GM18867 (cell line): ENCODE results near the gene MS4A6E.
"Not testable (repeated sequence)": the region's sequence is repeated elsewhere in the genome, so short reads cannot be mapped to it uniquely, and the experiment has no call there.

Source experiments
- ATAC-seq: cut with Tn5 transposase; IDR thresholded peaks from one replicate; pipeline ENCODE4 v1.9.1; 2021; ENCODE audit warnings: mild to moderate bottlenecking, moderate library complexity; ENCODE audit not compliant: unreplicated experiment

The MS4A6E gene, protein sequence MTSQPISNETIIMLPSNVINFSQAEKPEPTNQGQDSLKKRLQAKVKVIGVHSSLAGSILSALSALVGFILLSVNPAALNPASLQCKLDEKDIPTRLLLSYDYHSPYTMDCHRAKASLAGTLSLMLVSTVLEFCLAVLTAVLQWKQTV

DNA sequence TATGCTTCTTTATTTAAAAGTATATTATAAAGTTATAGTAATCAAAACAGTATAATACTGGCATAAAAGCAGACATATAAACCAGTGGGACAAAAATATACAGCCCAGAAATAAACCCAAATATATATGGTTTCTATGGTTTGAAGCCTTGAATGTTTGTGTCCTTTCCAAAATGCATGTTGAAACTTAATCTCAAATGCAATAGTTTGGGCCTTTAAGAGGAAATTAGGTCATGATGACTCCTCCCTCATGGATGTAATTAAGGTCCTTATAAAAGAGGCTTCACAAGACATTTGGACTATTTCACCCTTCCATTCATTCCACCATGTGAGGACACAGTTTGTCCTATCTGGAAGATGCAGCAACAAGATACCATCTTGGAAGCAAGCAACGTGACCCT, at the start of gene MS4A6E:
MS4A6E (plus strand) TSS at position 301 of the 400 bp plus-strand sequence. CDS start 7,641 bp downstream, outside the sequence.
- ATAC-seq = no peak

DNA sequence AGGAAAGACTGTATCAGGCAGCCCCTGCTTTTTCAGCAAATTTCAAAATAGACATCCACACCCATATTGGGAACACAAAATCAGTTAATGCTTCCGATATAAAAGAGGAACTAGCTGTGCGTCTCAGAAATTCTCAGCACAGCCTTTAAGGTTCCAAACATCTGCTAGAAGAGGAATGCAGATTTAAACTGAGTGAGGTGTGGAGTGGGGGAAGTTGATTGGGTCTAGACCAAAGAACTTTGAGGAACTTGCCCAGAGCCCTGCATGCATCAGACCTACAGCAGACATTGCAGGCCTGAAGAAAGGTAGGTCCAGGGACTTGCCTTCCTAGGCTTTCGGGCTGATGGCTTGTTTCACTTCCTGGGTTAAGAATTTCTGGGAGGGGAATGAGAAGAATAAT, 46.6 kb upstream of the MS4A6E start, which contains the start of gene MS4A4A:
MS4A4A (plus strand) TSS at position 255 of the 400 bp plus-strand sequence; CDS start at position 265, 10 bp downstream.
- no peak for ATAC-seq

DNA sequence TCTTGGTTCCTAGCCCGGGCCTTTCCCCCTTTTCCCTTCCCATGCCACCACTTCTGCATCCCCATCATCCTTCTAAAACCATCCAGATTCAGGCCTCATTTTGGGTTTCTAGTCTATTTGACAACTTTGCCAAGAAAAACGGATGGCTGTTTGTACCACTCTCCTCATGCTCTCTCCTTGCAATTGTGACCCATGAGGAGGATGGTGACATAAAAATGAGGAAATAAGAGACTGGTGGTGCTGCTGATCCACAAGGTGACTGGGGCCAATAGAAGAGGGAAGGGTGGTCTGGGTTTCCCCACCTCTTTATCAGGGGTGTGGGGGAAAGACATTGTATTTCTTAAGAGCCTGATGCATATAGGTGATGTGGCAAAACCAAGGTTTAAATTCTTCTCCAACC, 45.6 kb upstream of the MS4A6E start:
- no peak for ATAC-seq

DNA sequence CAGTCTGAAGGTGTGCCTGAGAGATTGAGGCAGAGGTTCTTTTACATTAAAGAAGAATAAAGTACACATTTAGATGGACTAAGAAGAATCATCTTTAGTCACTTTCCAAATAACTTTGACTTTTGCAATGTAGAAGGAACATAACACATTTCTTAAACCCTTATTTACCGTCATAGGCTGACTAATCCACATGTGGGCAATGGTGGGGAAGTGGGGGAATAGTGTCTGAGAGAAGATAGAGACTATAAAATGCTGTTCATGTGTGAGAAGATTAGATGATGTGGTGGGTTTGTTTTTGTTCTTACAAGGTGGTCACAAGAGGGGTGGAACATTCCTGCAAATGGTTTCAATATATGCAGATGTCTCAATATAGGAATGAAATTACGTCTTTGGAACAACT, 44.8 kb upstream of the MS4A6E start:
- no peak for ATAC-seq

DNA sequence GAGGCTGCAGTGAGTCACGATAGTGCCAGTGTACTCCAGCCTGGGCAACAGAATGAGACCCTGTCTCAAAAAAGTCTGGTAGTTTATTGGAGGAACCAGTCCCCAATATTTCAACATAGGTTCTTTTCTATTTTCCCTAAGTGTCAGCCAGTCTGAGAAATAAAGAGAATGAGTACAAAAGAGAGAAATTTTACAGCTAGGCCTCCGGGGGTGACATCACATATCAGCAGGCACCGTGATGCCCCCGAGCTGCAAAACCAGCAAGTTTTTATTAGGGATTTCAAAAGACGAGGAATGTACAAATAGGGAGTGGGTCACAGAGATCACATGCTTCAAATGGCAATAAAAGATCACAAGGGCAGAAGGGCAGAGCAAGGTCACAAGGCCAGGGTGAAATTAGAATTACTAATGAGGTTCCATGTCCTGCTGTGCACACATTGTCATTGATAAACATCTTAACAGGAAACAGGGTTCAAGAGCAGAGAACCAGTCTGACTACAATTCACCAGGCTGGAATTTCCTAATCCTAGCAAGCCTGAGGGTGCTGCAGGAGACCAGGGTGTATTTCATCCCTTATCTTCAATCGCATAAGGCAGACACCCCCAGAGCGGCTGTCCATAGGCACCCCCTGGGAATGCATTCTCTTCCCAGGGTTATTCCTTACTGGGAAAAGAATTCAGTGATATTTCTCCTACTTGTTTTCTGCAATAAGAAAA, 41.5 kb upstream of the MS4A6E start:
- ATAC-seq = not testable (repeated sequence)

DNA sequence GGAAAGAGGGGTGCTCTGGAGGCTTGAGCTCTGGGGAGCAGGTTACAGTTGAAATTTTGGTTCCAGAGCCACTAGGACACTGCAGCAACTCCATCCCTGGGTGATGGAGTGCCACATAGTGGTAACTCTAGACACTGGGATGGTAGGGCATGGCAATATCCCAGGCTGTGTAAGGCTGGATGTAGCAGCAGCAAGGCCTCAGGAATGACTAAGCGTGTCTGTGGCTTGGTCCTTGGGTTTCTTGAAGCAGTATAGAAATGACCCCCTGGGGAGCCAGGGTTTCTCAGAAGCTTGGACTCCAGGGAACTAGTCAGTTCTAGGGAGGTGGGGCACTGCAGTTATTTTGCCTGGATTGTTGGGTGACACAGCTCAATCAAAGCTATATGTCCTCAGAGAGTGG, 38.5 kb upstream of the MS4A6E start:
- no peak for ATAC-seq

DNA sequence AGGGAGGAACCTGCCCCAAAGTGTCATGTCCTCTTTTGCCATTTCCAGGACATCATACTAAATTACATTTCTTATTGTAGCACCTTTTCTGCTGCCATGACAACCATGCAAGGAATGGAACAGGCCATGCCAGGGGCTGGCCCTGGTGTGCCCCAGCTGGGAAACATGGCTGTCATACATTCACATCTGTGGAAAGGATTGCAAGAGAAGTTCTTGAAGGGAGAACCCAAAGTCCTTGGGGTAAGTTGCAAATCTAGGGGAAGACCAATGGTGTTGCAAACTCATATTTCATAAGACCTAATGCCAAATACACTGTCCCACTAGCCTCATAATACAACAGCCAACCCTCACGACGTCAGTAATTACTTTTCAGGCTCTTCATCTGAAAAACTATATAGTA, 34.9 kb upstream of the MS4A6E start:
- no peak for ATAC-seq

DNA sequence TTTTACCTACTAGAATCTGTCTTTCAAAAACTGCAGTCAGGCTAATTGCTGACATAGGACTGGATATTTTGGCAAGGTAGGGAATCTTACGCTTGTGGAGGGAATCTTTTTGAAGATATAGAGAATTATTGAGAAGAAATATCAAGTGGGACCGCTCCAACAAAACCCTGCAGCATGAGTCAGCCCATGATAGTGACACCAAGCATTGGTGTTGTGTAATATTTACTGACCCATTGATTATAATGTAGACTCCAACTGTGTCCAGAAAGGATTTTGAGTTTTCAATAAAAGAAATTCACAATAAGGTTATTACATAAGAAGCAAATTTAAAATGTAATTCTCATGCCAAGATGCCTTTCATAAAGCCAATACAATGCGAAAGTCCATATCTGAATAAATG, 25.9 kb upstream of the MS4A6E start:
- no peak for ATAC-seq

DNA sequence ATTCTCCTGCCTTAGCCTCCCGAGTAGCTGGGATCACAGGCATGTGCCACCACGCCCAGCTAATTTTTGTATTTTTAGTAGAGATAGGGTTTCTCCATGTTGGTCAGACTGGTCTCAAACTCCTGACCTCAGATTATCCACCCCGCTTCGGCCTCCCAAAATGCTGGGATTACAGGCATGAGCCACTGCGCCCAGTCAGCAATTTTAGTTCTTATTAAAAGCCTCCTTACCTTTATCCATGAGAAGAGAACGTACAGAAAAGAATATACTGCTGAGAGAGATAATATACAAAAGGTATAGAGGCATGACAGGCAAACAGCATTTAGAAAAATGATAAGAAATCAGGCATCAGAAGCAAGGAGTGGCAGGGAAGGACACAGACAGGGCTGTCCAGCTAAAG, 25.2 kb upstream of the MS4A6E start:
- not testable (repeated sequence) for ATAC-seq

DNA sequence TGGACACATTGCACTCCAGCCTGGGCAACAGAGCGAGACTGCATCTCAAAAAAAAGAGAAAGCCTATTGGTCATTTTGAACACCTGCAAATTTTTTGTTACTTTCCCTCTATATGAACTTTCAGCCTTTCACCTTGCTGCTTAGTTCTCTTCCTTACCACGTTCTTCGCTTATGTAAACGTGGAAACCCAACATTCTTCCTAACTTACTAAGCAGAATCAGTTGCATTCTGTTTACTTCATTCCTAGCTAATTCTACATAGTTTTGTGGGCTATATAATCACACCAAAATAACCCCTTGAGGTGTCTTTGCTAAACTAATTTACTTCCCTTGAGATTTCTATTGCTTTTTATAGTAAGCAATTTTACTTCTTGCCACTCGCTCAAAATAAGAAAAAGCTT, 23.4 kb upstream of the MS4A6E start:
- ATAC-seq = no peak

DNA sequence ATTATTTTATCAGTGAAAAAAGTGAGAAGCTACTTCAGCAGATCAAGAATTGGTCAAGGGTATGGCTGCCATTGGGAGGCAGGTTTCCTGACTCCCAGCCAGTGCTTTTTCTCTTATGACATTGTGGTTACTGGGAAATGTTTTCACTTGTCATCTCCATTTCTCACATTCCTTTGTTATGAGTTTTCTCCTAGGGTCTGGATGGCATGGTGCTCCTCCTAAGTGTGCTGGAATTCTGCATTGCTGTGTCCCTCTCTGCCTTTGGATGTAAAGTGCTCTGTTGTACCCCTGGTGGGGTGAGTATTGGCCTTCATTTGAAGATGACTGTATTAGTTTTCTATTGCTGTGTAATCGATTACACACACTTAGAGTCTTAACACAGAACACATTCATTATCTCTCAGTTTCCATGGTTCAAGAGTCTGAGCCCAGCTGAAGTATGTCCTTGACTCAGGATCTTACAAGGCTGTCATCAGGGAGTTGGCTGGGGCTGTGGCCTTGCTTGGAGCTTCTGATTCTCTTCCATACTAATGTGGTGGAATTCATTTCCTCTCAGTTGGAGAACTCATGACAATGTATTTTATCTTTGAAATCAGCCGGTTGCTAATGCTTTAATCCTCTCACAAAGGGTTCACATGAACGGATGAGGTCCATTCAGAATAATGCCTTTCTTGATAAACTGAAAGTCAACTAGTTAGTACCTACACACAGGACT, 21.0 kb upstream of the MS4A6E start:
- ATAC-seq = no peak

DNA sequence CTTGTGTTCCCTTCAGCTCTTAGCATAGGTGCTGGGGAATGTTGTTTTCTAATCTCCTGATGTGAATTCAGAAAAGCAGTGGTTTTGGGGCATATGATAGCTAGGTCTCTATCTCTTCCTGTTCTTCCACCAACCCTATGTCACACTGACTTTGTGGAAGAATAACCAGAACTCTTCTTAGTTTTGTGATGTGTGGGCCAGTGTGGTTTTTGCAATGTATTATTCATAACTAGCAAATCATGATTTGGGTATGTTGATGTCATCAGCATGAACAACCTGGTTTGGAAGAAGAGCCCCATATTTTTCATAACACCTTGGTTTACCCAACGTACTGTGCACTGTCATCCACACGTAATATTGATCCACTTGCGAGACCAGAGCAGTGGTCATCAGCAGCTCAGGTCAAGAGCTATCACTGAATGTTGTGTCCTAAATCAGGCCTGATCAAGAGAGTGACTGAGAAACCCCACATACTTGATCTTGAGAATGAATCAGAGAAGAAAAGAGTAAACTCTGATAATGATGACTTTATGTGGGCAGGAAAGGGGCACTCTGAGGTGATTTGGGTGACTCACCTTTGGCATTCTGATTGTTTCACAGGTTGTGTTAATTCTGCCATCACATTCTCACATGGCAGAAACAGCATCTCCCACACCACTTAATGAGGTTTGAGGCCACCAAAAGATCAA, 19.4 kb upstream of the MS4A6E start:
- no peak for ATAC-seq

DNA sequence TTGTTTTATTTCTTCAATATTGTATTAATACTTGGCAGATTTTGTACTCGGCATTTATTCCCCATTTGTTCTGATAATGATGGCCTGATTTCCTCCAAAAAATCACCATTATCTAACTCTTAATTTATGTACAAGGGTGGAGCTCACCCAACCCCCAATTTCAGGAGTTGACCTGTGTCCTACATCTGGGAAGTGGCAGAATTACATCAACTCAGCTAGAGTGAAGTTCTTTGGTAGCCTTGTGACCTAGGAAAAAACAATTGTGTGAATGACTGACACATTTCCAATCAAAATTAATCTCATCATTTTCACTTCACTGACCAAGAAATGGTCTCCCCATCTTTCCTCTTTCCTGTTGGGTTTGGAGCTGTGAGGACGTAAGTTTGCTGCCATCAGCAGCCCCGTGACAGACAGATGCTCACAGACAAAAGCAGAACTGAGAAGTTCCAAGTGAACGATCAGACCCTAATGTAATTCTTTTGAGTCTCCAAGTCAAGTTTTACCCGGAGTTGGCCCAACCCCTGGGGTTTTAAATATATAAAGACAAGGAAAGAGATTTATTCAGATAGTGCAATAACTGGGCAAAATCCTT, 16.6 kb upstream of the MS4A6E start:
- ATAC-seq = peak; percentile 66

DNA sequence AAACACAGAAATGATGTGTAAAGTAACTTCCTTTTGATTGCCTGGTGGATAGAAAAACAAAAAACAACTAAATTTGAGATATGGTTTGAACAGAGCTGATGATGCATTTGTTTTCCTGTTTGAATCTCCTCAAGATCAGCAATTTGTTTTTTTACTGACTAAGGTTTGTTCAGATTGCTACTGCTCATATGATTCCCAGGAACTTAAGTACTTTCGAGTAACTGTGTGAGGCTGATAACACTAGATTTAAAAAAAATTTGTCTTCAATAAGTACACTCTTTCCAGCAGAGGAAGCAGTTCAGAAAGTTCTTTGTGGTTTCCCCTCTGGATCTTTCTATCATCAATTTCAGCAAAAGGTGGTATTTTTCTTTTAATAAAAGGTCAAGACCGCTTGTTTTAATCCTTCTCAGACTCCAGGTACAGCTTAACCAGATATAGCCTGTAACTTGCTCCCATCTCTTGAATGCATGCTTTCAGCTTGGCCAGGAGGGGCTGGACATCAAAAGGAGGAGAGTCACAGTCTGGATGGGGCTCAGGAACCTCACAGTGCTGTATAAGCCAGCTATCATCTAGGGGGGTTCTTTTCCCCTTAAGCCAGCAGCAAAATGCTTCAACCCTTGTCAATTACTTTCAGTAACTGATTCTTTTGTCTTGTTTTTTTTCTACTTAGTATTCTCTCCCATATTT, 12.3 kb upstream of the MS4A6E start:
- no peak for ATAC-seq

DNA sequence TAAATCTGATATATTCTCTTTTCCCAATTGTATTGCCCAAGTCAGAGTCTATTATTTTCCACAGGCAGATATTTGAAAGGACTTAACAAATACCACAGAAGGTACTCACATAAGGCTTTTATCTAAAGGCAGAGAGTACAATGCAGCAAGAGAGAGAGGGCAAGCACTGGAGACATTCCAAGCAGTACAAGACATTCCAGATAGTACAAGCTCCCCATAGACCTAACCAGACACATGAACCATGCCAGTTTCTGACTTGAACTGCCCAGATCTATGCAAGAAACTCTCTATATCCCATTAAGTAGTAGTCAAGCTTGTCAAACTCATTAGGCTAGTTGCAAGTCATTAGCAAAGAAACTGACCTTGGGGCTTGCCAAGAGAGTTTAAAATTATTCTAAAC, 11.2 kb upstream of the MS4A6E start:
- ATAC-seq = no peak

DNA sequence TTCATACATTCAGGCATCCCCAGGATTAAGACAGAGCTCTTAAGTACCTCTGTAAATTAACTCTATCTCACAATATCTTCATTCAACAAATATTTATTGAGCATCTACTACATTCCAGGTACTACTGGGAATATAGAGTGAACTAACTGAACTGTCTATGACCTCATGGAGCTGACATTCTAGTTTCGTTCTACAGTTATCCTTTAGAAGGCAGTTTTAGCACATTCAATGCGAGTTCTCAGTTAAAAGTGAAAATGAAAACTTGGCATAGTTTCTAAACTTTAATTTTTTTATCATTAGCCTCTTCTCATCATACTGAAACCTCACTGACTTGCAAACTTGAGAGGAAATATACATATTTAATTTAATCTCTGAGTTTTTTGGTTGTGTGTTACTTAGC, 10.7 kb upstream of the MS4A6E start:
- peak; percentile 52 for ATAC-seq

DNA sequence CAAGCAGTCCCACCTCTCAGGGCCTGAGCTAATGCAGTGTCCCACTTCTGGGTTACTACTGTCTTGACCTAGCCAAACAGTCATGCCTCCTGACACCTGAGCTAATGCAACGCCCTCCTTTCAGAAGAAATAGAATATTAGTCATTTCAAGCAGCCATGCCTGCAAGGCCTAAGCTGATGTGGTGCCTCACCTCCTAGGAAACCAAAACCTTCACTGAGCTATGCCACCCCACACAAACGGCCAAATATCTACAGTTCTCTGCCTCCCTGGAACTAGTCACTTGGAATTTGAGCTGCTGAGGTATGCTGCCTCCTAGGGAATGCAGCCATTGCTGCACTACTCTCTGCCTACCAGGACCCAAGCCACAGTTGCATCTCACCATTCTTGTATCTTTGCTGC, 8.3 kb upstream of the MS4A6E start:
- no peak for ATAC-seq

DNA sequence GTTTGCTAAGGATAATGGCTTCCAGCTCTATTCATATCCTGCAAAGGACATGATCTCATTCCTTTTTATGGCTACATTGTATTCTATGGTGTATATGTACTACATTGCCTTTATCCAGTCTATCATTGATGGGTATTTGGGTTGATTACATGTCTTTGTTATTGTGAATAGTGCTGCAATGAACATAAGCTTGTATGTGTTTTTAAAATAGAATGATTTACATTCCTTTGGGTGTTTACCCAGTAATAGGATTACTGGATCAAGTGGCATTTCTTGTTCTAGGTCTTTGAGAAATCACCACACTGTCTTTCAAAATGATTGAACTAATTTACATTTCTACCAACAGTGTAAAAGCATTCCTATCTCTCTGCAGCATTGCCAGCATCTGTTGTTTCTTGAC, 6.0 kb upstream of the MS4A6E start:
- ATAC-seq = no peak

DNA sequence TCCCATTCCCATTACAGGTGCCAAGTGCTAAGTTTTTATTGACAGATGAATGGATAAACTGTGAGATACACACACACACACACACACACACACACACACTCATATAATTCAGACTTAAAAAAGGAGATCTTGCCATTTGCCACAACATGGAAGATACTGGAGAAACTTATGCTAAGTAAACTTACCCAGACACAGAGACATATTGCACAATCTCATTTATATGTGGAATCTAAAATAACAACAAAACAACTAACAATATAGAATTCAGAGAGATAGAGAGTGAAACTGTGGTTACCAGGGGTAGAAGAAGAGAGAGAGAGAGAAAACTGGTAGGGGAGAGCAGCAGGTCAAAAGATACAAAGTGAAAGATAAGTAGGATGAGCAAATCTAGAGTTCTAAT, 1.4 kb downstream of the MS4A6E start:
- ATAC-seq = no peak

DNA sequence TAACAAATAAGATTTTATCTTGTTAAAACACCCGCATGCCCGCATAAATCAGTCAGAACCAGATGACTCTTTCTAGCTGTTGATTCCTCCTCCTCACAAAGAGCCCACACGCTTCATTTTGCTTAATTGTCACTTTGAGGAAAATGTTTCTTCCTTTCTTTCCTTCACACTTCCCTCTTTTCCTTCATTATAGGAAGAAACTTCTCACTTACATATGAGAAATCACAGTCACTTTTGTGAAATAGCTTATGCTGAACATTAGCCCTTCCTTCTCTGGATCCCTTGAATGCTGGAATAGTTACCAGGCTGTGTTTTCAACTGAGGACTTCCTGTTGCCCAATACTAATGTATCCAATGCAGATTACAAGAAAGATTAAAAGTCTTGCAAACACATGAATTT, 5.8 kb downstream of the MS4A6E start:
- no peak for ATAC-seq
